ENCODE measurements around the gene KAZALD1.

Gene KAZALD1, protein sequence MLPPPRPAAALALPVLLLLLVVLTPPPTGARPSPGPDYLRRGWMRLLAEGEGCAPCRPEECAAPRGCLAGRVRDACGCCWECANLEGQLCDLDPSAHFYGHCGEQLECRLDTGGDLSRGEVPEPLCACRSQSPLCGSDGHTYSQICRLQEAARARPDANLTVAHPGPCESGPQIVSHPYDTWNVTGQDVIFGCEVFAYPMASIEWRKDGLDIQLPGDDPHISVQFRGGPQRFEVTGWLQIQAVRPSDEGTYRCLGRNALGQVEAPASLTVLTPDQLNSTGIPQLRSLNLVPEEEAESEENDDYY

DNA sequence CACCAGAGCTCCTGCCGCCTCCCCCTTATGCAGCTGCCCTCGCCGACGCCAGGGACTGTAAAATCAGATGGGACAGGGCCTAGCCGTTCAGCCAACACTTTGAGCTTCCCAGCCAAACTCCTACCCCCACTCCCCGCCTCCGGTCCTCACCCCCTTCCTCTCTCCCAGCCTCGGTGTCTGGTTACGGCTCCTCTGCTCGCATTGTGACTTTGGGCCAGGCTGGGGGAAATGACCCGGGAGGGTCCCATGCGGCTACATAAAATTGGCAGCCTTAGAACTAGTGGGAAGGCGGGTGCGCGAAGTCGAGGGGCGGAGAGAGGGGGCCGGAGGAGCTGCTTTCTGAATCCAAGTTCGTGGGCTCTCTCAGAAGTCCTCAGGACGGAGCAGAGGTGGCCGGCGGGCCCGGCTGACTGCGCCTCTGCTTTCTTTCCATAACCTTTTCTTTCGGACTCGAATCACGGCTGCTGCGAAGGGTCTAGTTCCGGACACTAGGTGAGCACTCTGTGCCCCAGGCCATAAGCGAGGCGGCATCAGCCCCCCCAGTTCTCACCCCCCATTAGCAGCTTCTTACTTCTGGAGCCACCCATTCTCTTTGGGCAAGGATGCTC lies at the start of gene KAZALD1:
TSS of gene KAZALD1 (plus strand) at position 366 of the 608 bp plus-strand sequence. CDS start 604 bp downstream, outside the sequence.
- DNase-seq = no peak

DNA sequence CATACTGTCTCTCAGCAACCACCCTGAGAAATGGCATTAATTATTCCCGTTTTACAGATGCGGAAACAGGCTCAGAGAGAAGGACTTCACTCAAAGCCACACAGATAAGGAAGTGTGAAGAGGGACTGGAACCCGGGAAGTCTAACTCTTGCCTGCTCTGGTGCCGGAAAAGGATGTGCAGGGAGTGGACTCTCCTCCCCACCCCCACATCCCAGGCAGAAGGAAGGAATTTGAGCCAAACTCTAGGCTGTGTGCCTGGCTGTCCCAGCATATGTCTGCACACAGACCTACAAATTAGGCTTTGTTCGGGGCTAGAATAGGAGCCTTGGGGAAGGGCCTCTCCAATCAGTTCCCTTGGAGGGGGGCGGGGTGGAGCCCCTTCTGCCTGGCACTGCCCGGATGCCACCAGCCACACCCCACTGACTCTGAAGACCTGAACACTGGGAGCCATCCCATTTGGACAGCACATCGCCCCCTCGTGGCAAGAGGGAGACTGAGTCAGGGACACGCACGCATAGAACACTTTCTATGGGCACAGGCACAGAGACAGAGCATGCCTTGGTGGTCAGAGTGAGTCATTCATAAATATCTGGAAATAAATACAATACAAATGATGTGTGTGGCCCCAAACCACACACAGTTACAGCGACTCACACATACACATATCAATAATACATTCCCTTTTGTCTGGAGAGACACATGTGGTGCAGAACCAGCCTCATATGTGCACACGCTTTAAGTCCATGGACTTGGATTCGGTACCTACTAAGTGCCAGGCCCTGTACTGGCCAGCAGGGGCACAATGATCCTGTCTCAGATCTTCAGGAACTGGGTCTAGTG lies 49.0 kb upstream of the KAZALD1 start:
- DNase-seq = peak; percentile 32

DNA sequence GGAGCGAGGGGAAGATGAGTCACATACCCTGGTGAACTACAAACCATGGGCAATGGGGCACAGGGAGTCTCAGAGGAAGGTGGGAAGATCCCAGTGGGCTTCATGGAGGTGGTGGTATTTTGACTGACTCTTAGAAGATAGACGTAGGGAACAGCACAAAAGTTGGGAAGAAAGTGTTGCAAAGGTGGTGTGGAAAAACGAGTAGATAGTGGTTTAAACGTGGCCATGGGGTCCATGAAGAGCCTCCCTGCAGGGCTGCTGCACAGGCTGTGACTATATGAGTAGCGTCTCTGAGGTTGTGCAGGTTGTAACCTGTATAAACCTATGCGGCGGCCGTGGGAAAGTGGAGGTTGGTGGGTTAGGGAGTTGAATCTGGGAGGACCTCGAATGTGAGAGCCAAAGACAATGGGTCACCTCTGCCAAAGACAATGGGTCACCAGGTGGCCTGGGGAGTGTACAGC lies 48.4 kb upstream of the KAZALD1 start:
- DNase-seq = no peak

DNA sequence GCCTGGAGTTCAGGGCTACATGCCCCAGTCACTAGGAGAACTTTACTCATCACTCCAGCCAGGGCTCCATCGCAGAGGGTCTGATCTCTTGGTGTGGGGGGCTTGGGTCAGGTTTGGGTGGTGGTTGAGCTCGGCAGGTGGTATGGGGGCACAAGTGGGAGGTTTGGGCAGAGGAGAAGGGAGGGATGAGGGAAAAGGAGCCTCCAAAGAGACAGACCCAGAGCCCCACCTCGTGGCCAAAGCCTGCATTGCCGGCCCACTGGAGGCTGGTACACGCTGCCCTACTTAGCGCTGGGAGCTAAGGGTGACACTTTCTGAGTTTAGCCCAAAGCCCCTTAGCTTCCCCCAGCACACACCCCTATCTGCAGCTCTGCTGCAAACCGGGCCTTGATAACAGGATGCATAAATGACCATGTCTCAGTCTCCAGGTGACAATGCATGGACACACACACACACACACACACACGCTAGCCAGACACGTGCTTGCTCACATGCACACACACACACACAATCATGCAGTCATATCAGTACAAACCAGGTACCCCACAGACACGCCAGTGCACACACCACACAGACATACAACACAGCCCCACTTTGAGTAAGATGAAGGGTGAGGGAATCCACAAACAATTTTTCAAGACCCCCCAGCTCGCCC lies 47.4 kb upstream of the KAZALD1 start:
- DNase-seq = peak; percentile 35

DNA sequence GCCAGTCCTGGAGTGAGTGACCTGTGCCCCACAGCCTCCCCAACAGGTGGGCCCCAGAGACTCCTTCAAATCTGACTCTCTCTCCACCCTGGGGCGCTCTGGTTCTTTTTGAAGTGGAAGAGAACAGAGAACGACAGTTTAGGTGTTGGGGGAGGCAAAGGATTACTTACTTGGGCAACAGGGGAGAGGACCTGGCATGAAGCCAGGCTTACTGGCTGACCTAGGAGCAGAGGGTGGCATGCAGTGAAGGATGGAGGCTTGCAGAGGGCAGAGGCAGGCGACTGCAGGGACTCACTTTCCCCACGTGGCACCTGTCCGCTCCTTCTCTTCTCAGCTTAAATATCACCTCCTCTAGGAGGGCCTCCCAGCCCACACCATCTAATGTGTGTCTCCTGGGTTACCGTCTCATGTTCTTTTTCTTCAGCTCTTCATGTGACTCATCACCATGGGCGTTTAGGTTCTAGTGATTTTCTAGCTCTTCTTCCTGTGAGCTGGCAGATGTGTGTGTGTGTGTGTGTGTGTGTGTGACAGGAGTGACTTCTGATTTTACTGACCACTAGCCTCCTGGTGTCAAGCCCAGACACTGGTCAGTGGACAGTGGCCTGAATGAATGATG lies 46.7 kb upstream of the KAZALD1 start:
- no peak for DNase-seq

DNA sequence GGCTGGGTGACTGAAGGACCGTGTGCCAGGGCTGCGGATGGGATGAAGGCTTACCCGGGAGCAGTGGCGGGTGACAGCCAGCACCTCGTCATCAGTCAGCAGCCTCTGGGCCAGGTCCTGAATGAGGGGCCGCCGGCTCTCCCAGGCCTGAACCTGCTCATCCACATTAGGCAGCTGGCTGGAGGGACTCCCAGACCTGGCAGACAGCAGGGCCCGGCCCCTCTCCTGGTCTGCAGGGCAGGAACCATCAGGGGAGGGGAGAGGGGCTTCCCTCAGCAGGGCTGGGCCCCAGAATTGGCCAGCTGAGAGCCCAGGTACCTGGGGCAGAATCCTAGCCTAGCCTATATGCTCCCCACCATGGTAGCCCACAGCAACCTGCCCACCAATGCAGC lies 46.2 kb upstream of the KAZALD1 start:
- no peak for DNase-seq

DNA sequence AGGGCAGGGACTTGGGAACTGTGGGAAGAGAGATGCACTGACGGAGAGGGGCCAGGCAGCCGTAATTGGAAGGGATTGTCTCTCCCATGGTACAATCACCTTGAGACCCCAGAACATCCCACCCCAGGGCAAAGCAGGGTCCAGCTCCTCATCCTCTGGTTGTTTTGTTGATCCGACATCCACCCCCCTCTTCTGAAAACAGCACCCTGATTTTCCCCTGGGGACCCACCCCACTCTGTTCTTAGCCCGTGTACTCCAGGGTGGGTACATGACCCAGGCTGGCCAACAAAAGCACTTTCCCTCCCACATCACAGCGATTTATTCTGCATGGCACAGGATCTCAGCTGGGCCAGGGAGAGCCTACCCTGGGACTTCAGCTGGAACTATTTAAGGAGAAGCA lies 45.0 kb upstream of the KAZALD1 start:
- DNase-seq = no peak

DNA sequence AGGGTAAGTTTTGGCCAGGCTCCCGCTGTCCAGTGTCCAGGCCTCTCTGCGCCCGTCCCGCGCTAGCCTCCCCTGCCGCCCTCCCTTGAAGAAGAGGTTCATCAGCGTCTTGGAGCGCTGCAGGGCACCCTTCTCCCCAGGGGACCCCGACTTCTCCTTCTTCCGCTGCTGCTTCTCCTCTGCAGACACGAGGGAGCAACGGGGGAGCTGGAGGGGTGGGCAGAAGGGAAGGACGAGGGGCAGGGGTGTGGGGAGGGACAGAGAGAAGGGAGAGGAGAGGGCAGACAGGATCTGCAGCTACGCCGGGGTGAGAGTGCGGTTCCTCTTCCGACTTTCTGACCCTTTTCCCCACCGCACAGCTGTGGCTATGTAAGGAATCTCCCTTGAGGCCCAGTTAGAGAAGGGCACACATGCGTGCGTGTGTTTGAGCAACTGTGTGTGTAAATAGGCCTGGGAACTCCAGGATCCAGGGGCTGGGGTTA lies 43.6 kb upstream of the KAZALD1 start:
- DNase-seq = no peak

DNA sequence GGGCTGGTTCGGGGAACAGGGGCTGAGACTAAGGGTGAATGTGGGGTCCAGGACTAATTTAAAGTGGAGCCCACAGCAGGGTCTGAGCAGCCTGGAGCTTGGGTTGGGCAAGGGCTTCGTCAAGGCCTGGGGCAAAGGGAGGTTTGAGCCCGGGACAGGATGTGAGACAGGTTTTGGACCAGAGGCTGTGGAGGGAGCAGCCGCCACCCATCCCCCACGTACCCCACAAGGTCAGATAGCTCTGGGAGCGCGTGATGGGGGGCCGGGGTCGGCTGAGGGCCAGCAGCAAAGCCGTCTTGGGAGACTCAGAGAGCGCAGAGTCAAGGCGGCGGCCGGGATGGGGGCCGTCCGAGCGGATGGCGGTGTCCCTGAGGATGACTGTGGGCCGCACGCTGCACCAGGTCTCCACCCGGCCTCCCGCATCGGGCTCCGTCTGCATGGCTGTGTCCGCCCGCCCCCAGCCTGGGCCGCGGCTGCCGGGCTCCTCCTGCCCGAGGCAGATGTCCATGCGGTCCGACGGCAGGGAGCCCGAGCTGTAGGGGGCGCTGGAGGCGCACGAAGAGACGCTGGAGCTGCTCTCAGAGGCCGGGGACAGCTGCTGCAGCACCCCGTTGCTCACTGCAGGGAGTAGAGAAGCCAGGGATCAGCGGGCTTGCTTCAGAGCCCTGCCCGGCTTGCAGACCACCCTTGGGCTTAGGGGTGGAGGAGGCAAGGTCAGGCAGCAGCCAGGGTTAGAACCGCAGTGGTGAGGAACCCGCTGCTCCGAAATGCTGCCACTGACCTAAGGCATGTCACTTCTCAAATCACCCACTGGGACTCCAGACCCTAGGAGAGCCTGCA lies 43.0 kb upstream of the KAZALD1 start:
- no peak for DNase-seq

DNA sequence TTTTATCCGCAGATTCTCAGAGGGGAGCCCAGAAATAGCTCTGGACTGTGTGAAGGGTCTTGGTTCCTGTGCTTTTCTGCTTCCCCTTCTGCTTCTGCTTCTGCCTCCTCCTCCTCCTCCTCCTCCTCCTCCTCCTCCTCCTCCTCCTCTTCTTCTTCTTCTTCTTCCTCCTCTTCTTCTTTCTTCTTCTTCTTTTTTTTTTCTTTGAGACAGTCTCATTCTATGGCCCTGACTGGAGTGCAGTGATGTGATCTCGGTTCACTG lies 42.4 kb upstream of the KAZALD1 start:
- DNase-seq = no peak

DNA sequence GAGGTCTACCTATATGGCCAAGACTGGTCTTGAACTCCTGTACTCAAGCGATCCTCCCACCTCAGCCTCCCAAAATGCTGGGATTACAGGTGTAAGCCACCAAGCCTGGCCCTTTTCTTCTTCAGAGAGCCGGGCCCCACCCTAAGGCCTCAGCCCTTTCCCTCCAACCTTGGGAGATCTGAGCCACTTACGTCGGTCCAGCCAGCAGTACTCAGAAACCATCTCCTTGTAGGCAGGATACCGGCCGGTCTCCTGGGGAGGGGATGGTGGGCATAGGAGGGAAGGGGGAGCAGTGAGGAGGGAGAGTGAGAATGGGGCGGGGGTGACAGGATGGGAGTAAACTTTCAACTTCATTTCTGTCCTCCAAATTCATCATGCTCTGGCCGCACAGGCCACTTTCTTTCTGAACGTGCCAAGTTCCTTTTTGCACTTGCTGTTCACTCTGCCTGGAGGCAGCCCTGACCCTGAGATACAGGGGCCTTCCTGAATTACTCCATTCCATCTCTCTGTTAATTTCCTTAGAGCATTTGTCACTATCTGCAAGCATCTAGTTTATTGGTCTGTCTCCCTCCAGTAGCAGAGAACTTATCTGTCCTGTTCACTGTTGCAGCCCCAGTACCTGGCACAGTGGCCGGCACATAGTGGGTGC lies 41.2 kb upstream of the KAZALD1 start:
- no peak for DNase-seq

DNA sequence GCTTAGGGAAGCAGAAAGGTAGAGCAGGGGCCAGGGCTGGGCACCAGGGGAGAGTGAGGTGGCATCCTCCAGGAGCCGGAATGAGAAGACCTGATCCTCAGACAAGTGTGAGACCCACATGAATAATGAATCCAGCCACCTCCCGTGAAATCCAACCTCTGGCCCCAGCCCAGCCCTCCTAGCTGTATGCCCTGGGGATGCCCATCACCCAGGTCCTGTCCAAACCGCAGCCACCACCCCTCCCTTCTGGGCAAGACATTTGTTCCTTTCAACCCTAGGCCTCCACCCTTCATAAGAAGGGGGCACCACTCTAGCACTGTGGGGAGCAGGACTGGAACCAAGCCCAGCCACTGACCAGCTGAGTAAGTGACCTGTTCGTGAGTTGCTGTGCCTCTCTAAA lies 40.5 kb upstream of the KAZALD1 start:
- DNase-seq = no peak

DNA sequence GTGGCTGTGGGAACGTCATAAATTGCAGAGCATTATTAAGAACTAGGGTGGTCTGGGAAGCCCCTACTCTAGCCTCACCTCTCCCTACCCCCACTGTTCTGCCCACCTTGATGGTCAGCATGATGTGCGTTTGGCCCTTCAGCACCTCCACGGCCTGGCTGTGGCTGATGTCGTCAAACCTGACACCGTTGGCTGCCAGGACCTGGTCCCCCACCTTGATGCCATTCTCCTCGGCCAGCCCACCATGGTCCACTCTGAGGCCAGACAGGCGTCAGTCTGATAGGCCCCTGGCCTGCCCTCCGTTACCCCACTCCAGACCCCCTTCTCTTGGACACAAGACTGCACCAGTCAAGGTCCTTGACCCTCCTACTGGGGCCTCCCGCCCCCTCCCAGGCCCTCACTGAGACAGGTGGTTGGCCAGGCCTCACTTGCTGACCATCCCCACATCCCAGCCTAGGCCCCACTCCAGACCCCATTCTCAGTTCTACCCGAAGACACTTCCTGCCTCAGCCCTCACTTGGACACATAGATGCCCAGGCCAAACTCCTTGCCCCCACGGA lies 40.0 kb upstream of the KAZALD1 start:
- DNase-seq = no peak

DNA sequence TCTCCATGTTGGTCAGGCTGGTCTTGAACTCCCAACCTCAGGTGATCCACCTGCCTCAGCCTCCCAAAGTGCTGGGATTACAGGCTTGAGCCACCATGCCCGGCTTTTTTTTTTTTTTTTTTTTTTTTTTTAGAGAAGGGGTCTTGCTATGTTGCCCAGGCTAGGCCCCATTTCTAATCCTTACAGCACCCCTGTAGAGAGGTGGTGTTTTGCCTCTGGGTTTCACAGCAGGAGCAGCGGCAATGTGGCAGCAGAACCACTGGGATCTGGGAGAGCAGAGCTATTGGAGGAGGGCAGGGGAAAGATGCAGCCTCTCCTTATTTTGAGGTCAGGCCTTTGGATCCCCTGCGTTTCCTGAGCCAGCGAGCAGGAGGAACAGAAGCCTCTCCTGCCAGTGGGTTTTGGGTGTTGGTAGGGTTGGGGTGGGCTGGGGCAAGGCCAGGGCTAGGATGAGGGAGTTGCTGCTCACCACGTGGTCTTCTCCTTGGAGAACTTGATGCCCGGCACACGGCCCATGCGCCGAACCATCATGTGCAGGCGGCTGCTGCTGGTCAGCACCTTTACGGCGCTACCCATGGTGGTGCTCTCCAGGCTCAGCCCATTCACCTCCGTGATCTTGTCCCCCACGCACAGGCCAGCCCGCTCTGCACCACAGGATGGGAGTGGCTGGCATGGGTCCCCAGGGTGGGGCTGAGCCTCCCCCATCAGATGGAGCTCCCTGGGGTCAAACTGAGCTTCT lies 38.7 kb upstream of the KAZALD1 start:
- DNase-seq = no peak

DNA sequence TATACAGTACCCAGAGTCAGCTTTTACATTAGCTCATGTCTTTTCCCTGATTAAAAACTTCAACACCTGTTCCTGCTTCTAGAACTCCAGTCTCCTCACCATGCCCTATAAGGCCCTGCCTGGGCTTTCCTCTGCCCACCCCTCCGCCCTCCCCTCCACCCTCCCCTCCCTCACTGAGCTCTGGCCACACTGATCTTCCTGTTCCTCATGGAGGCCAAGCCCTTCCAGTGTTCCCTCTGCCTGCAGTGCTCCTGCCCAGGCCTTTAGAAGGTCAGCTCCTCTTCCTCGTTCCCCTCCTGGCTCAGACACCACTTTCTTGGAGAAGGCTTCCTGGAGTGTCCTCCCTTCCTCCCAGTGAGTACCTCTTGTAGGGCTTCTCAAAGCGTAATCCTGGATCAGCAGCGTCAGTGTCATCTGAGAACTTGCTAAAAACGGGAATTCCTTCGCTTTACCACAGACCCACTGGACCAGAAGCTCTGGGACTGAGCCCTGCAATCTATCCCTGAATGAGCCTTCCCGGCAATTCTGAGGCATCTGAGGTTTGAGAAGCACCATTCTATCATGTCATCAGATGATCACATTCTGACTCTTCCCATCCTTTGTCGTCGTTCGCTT lies 34.6 kb upstream of the KAZALD1 start:
- DNase-seq = no peak

DNA sequence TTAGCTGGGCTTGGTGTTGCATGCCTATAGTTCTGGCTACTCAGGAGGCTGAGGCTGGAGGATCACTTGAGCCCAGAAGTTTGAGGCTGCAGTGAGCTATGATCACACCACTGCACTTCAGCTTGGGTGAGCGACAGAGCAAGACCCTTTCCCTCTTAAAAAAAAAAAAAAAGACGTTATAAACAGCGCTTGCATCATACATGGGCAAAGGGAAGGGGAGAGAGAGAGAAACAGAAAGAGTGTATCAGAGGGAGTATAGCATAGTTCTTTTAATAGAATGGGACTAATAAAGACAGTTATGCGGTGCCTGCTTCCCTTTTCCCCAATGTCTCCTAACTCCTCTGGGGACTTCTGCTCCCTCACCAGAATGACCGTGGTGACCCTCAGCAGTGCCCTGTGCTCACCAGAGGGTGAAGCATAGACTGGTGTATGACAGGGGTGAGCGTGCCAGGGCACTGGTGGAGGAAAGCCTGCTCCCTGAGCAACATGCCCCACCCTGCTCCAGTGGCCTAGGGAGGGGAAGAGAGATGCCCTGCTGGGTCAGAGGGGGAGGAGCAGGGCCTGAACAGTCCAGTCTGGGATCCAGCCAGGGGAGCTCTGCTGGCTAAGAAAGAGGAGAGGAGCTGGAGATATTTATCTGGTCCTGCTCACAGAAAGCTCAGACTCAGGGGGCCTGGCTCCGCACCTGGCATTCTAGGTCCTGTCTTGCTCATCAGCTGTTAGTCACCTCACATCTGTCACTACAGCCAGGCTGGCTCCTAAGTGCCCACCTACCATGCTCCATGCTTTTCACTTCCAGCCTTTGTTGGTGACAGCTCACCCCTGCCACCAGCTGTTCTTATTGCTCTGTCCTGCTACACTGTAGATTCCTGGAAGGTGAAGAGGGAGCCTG lies 33.1 kb upstream of the KAZALD1 start:
- no peak for DNase-seq

DNA sequence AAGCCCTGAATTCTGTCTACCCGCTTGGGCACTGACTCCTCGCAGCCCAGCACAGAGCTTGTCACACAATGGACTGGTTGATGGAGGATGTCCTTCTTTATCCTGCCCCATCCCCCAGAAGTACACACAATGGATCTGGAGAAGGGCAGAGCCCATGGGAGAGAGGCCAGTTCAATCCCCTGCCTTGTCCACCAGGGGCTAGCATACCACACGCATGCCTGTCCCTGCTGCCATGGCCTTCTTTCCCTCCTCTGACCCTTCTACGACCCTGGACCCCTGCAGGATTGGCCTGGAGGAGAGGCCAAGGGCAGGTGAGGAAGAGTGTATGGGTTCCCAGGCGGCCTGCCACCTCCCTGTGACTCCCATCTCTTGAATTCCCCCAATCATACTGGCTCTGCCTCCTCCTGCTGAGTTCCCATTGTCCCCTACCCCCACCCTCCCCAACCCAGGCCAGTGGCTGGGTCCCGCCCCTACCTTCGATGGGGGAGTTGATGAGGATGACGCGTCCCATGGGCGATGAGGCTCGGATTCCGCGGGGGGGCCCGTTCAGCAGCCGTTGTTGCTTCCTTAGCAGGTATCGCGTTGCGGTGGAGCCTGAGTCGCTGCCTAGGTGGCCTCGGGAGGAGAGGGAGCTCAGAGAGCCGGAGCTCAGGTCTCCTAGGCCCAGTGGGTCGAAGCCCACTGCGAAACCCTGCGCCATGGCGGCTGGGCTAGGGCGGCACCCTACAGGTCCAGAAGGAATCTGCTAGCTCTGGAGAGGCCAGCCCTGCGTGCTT lies 32.1 kb upstream of the KAZALD1 start:
- no peak for DNase-seq
